Stimulated activated CD4-positive, alpha-beta T cell treated with anti-CD3 and anti-CD28 coated beads, Interleukin-1b, Interleukin-23, amount 100 ng/mL, for 4 hours (primary cell): ENCODE measurements around the gene CPED1.
"Not testable (repeated sequence)": the region's sequence is repeated elsewhere in the genome, so short reads cannot be mapped to it uniquely, and the experiment has no call there.

ENCODE experiments used
- DNase-seq, 2 donors: peaks; one replicate each; pipeline ENCODE4 v3.0.0-alpha.2; 2020; ENCODE audit warnings: low read depth in 2 of 2

Gene CPED1

GRCh38 chr7:120996333-120996987 lies 7.9 kb downstream of the CPED1 start:
- peak in 1 of 2 donors; percentile 25 for DNase-seq

- no peak for DNase-seq
Measured at GRCh38 chr7:120996988-120997345, 8.5 kb downstream of the CPED1 start.

GRCh38 chr7:120997882-120998474 lies 9.5 kb downstream of the CPED1 start:
- no peak for DNase-seq

- no peak for DNase-seq
Measured at GRCh38 chr7:120998520-120998919, 10.0 kb downstream of the CPED1 start.

- DNase-seq: no peak
Measured at GRCh38 chr7:120998996-120999565, 10.6 kb downstream of the CPED1 start.

GRCh38 chr7:121000081-121000983 lies 11.8 kb downstream of the CPED1 start:
- no peak for DNase-seq

GRCh38 chr7:121001234-121001906 lies 12.9 kb downstream of the CPED1 start:
- no peak for DNase-seq

GRCh38 chr7:121002048-121002756 lies 13.7 kb downstream of the CPED1 start:
- DNase-seq: no peak

GRCh38 chr7:121002757-121003200 lies 14.3 kb downstream of the CPED1 start:
- DNase-seq: no peak

- DNase-seq: no peak
Measured at GRCh38 chr7:121003986-121004685, 15.6 kb downstream of the CPED1 start.

GRCh38 chr7:121005058-121005457 lies 16.5 kb downstream of the CPED1 start:
- not testable (repeated sequence) for DNase-seq

GRCh38 chr7:121005996-121006584 lies 17.6 kb downstream of the CPED1 start:
- no peak for DNase-seq

- DNase-seq: no peak
Measured at GRCh38 chr7:121006711-121007315, 18.3 kb downstream of the CPED1 start.

GRCh38 chr7:121008816-121009215 lies 20.3 kb downstream of the CPED1 start:
- no peak for DNase-seq

GRCh38 chr7:121011401-121011800 lies 22.9 kb downstream of the CPED1 start:
- no peak for DNase-seq

GRCh38 chr7:121012170-121012874 lies 23.8 kb downstream of the CPED1 start:
- no peak for DNase-seq

- no peak for DNase-seq
Measured at GRCh38 chr7:121012919-121013318, 24.4 kb downstream of the CPED1 start.

GRCh38 chr7:121015560-121015959 lies 27.0 kb downstream of the CPED1 start:
- DNase-seq: no peak

- no peak for DNase-seq
Measured at GRCh38 chr7:121016966-121017365, 28.5 kb downstream of the CPED1 start.
